Vagina (tissue), 2 donors: Measurements from ENCODE around the gene PTGR2.

Experiments used
- POLR2AphosphoS5 ChIP-seq, 2 donors: sonication (generic); formaldehyde crosslinking; IDR thresholded peaks; one replicate each; pipeline ENCODE4 v1.9.0; 2017; ENCODE audit warnings: antibody characterized with exemption in 2 of 2, mild to moderate bottlenecking in 2 of 2, low read depth in 1 of 2; ENCODE audit not compliant: insufficient read depth in 1 of 2
- TF ChIP-seq, protein P1 (sequence below), 3 experiments: fragments of 450-650 bp in 2 of 3; fragments of 200-600 bp in 1 of 3; sonication (generic) in 1 of 3; IDR thresholded peaks; one replicate each; pipeline ENCODE4 v1.5.1; 2017 to 2019; ENCODE audit warnings: antibody characterized with exemption in 3 of 3, mild to moderate bottlenecking in 2 of 3, moderate library complexity in 2 of 3

GRCh38 chr14:73851000-73851399 lies 631 bp upstream of the PTGR2 start:
- TF ChIP-seq, protein P1, sequence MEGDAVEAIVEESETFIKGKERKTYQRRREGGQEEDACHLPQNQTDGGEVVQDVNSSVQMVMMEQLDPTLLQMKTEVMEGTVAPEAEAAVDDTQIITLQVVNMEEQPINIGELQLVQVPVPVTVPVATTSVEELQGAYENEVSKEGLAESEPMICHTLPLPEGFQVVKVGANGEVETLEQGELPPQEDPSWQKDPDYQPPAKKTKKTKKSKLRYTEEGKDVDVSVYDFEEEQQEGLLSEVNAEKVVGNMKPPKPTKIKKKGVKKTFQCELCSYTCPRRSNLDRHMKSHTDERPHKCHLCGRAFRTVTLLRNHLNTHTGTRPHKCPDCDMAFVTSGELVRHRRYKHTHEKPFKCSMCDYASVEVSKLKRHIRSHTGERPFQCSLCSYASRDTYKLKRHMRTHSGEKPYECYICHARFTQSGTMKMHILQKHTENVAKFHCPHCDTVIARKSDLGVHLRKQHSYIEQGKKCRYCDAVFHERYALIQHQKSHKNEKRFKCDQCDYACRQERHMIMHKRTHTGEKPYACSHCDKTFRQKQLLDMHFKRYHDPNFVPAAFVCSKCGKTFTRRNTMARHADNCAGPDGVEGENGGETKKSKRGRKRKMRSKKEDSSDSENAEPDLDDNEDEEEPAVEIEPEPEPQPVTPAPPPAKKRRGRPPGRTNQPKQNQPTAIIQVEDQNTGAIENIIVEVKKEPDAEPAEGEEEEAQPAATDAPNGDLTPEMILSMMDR (IDR thresholded peaks at IDR 0.05): no peak
- no peak for TF ChIP-seq POLR2AphosphoS5 (IDR thresholded peaks at IDR 0.05; ENCODE audit: insufficient read depth in 1 of 2, low read depth in 1 of 2)
